GM19395 (cell line): Measurements from ENCODE around the gene KATNB1.
"Not testable (repeated sequence)": the region's sequence is repeated elsewhere in the genome, so short reads cannot be mapped to it uniquely, and the experiment has no call there.

Experiments
- ATAC-seq: cut with Tn5 transposase; IDR thresholded peaks from one replicate; pipeline ENCODE4 v1.9.1; 2021; ENCODE audit warnings: mild to moderate bottlenecking, moderate library complexity; ENCODE audit not compliant: unreplicated experiment

The KATNB1 gene

GRCh38 chr16:57725151-57725550, 10.4 kb upstream of the KATNB1 start:
- ATAC-seq = no peak

DNA sequence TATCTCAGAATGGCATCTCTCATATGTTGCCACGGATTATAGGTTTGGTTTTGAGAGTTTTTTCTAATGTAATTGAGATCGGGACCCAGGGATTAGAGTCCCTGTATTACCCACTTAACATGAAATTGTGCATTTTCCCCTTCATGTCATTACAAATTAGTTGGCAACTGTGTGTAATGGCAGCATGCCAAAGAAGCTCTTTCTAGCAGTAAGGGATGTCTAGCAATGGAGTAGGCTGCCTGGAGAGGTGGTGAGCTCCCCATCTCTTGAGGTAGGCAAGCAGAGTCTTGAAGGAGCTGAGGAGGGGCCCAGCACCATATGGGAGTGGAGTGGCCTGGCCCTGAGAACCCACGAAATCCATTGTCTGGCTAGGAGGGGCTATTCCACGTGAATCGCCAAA, 10.0 kb upstream of the KATNB1 start:
- no peak for ATAC-seq

GRCh38 chr16:57725976-57726375, 9.6 kb upstream of the KATNB1 start:
- ATAC-seq = no peak

DNA sequence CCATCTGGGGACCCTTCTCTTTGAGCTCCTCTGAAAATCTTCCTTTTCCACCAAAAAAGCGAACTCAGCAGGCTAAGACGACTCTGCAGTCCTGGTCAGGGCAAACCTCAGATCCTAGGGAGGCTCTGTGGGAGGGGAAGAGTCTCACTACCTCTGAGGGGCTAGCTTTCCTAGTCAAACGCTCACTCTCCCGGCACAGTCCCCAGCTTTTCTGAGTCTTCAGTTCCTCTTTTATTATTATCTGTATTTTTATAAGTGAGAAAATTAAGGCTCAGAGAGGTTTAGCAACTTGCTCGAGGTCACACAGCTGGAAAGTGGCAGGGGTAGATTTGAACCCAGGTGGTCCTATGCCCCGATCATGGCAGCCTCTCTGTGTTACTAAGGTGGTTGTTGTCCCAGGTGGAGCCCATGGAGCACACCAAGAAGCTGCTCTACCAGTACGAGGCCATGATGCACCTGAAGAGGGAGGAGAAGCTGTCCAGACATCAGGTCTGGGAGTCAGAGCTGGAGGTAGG, 9.1 kb upstream of the KATNB1 start:
- ATAC-seq = no peak

GRCh38 chr16:57727610-57728009, 8.0 kb upstream of the KATNB1 start:
- ATAC-seq = no peak

DNA sequence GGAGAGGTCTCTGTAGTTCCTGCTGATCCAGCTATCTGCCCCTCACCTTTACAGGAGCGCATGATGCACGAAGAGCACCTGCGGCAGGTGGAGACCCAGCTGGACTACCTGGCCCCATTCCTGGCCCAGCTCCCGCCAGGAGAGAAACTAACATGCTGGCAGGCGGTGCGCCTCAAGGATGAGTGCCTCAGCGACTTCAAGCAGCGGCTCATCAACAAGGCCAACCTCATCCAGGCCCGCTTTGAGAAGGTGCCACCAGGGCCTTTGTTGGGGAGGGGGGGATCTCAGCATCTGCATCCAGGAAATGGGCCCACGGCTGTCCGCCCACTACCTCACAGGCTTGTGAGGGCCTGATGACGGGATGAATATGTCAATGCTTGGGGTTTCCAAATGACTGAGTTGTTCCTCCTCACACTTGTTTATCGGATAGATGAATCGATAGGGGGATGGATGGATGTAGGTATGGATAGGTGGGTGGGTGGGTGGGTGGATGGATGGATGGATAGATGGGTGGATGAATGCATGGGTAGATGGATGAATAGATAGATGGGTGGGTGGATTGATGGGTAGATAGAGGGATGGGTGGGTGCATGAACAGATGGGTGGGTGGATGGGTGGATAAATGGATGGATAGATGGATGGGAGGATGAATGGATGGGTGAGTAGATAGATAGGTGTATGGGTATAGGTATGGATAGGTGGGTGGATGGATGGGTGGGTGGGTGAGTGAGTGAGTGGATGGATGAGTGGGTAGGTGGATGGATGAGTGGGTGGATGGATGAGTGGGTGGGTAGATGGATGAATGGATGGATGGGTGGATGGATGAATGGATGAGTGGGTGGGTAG, 7.0 kb upstream of the KATNB1 start:
- ATAC-seq = no peak

DNA sequence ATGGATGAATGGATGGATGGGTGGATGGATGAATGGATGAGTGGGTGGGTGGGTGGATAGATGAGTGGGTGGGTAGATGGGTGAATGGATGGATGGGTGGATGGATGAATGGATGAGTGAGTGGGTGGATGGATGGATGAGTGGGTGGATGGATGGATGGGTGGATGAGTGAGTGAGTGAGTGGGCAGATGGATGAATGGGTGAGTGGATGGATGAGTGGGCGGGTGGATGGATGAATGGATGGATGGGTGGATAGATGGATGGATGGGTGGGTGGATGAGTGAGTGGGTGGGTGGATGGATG, 6.4 kb upstream of the KATNB1 start:
- no peak for ATAC-seq

DNA sequence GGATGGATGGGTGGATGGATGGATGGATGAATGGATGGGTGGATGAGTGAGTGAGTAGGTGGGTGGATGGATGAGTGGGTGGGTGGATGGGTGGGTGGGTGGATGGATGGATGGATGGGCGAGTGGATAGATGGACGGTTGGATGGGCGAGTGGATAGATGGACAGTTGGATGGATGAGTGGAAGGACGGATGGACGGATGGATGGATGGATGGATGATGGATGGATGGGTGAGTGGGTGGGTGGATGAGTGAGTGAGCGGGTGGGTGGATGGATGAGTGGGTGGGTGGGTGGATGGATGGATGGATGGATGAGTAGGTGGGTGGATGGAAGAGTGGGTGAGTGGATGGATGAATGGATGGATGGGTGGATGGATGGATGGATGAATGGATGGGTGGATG, 5.7 kb upstream of the KATNB1 start:
- ATAC-seq = not testable (repeated sequence)

DNA sequence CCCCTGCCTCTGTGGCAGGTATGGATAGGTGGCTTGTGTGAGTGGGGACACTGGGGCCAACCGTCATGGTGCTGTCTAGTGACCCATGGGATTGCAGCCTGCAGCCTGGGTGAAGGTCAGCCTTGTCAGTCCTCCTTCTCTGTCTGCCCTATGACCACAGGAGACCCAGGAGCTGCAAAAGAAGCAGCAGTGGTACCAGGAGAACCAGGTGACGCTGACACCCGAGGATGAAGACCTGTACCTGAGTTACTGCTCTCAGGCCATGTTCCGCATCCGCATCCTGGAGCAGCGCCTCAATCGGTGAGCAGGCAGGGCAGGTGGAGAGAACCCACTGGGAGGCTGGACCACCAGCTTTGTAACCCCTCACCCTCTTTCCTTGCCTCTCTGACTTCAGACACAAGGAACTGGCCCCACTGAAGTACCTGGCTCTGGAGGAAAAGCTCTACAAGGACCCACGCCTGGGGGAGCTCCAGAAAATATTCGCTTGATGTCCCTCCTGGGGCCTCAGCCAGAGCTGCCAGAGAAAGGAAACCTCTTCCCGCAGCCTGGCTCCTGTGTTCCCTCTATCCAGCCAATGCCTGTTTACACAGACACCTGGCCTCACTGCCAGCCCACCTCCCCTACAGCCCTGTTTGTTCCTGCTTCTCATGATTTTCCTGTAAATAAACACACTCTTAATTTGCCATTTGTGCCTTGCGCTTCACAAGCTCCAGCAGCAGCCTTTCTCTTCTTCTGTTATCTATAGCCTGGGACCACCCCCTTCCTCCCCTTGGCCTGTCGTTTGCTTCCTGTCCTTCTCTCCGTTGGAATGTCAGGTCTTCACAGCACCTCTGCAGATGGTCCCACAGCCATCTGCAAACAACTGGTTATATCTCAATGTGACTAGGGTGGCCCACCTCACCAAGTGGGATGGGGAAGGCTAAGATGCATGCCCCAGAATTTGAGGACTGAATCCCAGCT, 4.5 kb upstream of the KATNB1 start:
- no peak for ATAC-seq

DNA sequence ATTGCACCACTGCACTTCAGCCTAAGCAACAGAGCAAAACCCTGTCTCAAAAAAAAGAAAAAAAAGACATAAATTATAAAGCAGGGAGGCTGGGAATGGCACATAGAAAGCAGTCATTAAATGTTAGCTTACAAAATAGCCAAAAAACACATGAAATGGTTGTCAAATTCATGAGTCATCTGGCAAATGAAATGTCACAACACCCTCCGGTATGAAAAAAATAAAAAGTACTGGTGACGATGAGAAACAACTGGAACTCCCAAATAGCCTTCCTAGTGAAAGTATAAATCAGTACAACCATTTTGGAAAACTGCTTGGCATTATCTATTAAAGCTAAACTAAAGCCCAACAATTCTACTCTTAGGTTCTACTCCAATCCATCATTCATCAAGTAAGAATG, 3.5 kb upstream of the KATNB1 start:
- no peak for ATAC-seq

DNA sequence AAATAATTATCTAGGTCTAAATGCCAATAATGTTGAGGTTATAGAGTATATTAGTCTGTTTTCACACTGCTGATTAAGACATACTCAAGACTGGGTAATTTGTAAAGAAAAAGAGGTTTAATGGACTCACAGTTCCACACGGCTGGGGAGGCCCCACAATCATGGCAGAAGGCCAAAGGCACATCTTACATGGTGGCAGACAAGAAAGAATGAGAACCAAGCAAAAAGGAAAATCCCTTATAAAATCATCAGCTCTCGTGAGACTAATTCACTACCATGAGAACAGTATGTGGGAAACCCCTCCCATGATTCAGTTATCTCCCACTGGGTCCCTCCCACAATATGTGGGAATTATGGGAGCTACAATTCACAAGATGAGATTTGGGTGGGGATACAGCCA, 2.9 kb upstream of the KATNB1 start:
- ATAC-seq = no peak

DNA sequence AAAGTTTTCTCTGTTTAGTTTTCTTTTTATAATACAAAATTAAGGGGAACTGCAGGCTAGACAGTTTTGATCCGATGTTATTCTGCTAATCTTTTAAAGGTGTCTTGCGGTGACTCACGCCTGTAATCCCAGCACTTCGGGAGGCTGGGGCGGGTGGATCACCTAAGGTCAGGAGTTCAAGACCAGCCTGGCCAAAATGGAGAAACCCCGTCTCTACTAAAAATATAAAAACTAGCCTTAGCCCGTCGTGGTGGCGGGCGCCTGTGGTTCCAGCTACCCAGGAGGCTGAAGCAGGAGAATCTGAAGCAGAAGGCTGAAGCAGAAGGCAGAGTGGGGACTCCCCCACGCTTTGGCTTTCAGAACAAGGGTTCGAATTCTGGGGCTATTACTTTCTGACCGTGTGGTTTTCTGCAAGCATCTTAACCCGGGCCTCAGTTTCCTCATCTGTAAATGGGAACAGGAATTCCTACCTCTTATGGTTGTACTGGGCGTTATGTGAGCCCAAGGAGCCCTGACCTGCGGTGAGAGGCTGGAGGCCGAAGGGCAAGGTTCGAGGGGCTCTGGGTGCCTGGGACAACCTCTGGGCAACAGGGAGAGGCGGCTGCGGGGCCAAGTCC, 1.2 kb upstream of the KATNB1 start:
- ATAC-seq = no peak

DNA sequence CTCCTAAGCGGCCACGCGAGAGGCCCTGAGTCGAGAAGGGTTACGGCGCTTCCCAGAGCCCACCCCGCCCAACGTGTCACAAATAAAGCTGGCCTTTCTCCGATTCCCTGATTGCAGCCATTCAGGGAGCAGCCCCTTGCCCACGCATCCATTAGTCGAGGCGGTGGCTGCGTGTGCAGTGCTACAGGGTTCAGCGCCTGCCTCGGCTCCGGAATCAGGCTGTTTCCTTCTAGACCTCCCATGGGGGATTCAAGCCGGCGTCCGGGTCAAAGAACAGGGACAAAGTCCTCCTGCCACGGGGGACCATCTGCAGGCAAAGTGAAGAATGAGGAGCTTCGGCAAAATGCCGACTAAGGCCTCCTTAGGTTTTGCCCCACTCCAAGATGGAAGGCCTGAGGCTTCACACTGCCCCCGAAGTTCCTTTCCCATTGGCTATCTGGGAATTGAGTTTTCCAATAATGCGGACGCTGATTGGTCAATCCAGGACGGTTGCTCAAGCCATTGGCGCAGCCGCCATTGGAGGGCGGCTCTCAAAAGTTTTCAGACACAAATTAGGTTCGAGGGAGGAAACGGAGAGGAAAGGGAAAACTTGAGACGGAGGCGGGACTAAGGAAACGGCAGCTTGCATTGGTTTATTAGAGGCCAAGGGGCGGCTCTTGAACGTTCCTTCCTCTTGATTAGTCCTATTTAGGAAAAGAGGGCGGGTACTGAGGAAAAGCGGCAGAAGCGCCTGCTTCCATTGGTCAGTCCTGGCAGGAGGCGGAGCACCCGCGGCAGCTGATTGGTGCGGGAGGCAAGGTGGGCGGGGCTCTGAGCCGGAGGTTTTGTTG, 430 bp upstream of the KATNB1 start:
- peak; percentile 89 for ATAC-seq

- ATAC-seq = no peak
Observed at GRCh38 chr16:57736419-57737351, 1.1 kb downstream of the KATNB1 start.

DNA sequence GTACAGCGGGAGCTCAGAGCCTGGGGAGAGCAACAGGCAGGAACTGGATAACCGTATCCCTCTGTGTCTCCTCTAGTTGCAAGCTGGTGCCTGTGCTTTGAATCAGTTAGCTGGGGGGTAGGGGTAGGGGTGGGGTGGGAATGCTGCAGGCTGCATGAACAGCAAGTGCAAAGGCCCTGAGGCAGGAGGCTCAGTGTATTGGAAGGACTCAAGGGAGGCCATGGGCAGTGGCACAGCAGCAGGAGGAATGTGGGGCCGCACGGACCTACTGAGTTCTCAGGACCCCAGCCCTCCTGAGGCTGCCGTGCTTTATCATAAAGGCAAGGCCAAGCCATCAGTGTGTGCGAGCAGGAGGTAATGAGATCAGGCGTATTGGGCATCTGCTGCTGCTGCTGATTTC, 3.3 kb downstream of the KATNB1 start:
- ATAC-seq = no peak

DNA sequence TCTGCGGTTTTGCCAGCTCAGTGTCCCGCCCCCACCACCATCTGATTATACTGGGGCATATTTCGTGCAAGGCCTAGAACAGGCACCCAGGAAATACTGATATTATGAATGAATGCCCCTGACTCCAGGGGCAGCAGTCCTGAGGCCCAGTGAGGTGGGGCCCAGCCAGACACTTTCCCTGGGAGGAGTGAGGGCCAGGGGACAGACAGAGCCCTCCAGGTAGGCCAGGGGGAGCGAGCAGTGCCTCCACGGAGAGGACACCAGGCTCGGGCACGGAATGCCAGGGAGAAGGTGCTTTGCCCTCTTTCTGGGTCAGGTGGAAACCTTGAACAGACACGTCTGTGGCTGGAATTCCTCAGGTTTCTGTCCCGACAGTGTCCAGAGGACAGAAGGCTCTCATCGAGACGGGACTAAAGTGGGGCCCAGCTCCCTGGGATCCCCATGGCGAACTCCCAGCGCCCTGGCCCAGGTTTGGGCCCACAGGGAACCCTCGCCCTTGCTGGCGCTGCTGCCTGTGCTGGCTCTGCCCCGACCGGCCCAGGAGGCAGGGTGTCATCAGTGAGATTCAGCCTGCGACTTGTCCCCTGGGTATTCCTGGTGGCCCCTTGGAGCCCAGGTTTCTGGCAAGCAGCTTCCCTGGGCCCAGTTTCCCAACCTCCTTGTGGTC, 4.3 kb downstream of the KATNB1 start:
- ATAC-seq = no peak

- no peak for ATAC-seq
Observed at GRCh38 chr16:57740423-57741071, 5.0 kb downstream of the KATNB1 start.

DNA sequence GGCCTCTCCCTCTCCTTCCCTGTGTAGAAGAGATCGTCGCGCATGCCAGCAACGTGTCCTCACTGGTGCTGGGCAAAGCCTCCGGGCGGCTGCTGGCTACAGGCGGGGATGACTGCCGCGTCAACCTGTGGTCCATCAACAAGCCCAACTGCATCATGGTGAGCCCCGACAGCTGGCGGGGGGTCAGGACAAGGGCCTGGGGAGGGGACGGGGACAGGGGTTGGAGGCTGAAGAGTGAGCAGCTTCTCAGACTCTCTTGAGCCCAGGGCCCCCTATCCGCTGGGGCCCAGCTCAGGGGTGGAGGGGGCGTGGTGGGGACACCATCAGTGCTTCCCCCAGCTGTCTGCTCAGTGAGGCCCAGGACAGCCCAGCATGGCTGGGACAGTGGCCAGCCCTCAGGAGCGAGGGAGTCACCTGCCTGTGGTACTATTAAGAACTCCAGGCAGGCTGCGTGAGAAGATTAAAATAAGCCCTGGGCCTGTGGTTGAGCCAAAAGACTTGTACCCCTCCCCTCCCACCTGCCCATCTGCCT, 6.2 kb downstream of the KATNB1 start:
- no peak for ATAC-seq
